Osteocyte (in vitro differentiated cells): ENCODE data around the gene CNOT6. TPM values are rescaled to one million over a fixed set of nuclear protein-coding genes. Genes with fewer than 3 reads are reported as not detected.
"Not testable (repeated sequence)": the region's sequence is repeated elsewhere in the genome, so short reads cannot be mapped to it uniquely, and the experiment has no call there.

ENCODE experiments used
- DNase-seq: peaks from one replicate; pipeline ENCODE4 v3.0.0; 2021; ENCODE audit warnings: mixed read lengths; ENCODE audit not compliant: unreplicated experiment; ENCODE audit errors: extremely low spot score
- H3K27ac Mint-ChIP-seq: one replicate; pipeline ENCODE4 v1.8.0; 2021; ENCODE audit warnings: mild to moderate bottlenecking, mixed read lengths; ENCODE audit not compliant: unreplicated experiment
- H3K27me3 Mint-ChIP-seq: one replicate; pipeline ENCODE4 v1.8.0; 2021; ENCODE audit warnings: mixed read lengths; ENCODE audit not compliant: unreplicated experiment
- H3K36me3 Mint-ChIP-seq: one replicate; pipeline ENCODE4 v1.8.0; 2021; ENCODE audit warnings: mixed read lengths; ENCODE audit not compliant: unreplicated experiment
- H3K4me1 Mint-ChIP-seq: one replicate; pipeline ENCODE4 v1.8.0; 2021; ENCODE audit warnings: mixed read lengths; ENCODE audit not compliant: unreplicated experiment
- H3K4me3 Mint-ChIP-seq: one replicate; pipeline ENCODE4 v1.8.0; 2021; ENCODE audit warnings: mild to moderate bottlenecking, moderate library complexity, mixed read lengths; ENCODE audit not compliant: unreplicated experiment
- H3K9me3 Mint-ChIP-seq: one replicate; pipeline ENCODE4 v1.8.0; 2021; ENCODE audit warnings: mixed read lengths; ENCODE audit not compliant: unreplicated experiment
- CTCF ChIP-seq: fragments of 200-600 bp; sonication (generic); IDR thresholded peaks from 2 replicates; pipeline ENCODE4 v1.5.0; 2021; ENCODE audit warnings: antibody characterized with exemption, mild to moderate bottlenecking, moderate library complexity
- total RNA-seq: library from RNA; stranded (reverse); gene quantifications from 2 replicates; pipeline ENCODE4 v1.2.1, GENCODE V29; 2021

Gene CNOT6
- total RNA-seq, 1 donor from 2014 or later: 33.5 TPM

- H3K36me3 Mint-ChIP-seq: no peaks in the 10 kb centered on the region
- H3K27me3 Mint-ChIP-seq: peaks cover 16% of the 10 kb centered on the region
- H3K9me3 Mint-ChIP-seq: no peaks in the 10 kb centered on the region
- TF ChIP-seq CTCF: no peak
- DNase-seq: no peak
- H3K4me1 Mint-ChIP-seq: peaks cover 1% of the 10 kb centered on the region
- no peak overlapping the region for H3K27ac Mint-ChIP-seq
- no peak overlapping the region for H3K4me3 Mint-ChIP-seq
These were observed 21.9 kb upstream of the CNOT6 start for GRCh38 chr5:180472269-180472668.

DNA sequence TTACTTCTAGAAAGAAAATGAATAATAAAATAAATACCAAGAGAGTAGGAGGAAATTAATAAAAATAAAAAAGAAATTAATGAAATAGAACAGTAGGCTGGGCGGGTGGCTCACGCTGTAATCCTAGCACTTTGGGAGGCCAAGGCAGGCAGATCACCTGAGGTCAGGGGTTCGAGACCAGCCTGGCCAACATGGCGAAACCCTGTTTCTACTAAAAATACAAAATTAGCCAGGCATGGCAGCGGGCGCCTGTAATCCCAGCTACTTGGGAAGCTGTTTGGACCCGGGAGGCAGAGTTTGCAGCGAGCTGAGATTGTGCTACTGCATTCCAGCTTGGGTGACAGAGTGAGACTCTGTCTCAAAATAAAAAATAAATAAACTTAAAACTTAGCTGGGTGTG lies 20.8 kb upstream of the CNOT6 start:
- not testable (repeated sequence) for H3K27ac Mint-ChIP-seq, H3K4me3 Mint-ChIP-seq, H3K4me1 Mint-ChIP-seq, DNase-seq, H3K36me3 Mint-ChIP-seq, H3K9me3 Mint-ChIP-seq
- H3K27me3 Mint-ChIP-seq: peaks cover 16% of the 10 kb centered on the region

- no peaks in the 10 kb centered on the region for H3K9me3 Mint-ChIP-seq
- H3K36me3 Mint-ChIP-seq: no peaks in the 10 kb centered on the region
- H3K4me1 Mint-ChIP-seq: no peaks in the 10 kb centered on the region
- no peak overlapping the region for H3K27ac Mint-ChIP-seq
- DNase-seq: no peak
- no peak for TF ChIP-seq CTCF
- peaks cover 16% of the 10 kb centered on the region for H3K27me3 Mint-ChIP-seq
- H3K4me3 Mint-ChIP-seq: no peak overlapping the region
These were observed 19.6 kb upstream of the CNOT6 start for GRCh38 chr5:180474569-180474968.

DNA sequence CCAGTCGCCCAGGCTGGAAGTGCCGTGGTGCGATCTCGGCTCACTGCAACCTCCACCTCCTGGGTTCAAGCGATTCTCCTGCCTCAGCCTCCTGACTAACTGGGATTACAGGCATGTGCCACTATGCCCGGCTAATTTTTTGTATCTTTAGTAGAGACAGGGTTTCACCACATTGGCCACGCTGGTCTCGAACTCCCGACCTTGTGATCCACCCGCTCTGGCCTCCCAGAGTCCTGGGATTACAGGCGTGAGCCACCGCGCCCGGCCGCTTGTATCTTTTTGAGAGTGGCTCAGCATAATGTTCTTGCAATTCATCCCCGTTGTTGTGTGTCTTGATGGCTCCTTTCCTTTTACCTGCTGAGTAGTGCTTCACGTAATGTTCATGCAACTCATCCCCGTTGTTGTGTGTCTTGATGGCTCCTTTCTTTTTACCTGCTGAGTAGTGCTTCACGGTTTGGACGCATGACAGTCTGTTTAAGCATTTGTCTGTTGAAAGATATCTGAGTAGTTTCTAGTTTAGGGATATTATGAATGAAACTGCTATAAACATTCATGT lies 18.1 kb upstream of the CNOT6 start:
- not testable (repeated sequence) for H3K4me1 Mint-ChIP-seq, H3K27ac Mint-ChIP-seq, H3K36me3 Mint-ChIP-seq, H3K27me3 Mint-ChIP-seq, H3K4me3 Mint-ChIP-seq, H3K9me3 Mint-ChIP-seq, DNase-seq

- no peak for TF ChIP-seq CTCF
- H3K27ac Mint-ChIP-seq: no peak overlapping the region
- DNase-seq: no peak
- H3K36me3 Mint-ChIP-seq: no peaks in the 10 kb centered on the region
- peaks cover 5% of the 10 kb centered on the region for H3K4me1 Mint-ChIP-seq
- H3K9me3 Mint-ChIP-seq: no peaks in the 10 kb centered on the region
- no peak overlapping the region for H3K4me3 Mint-ChIP-seq
- no peaks in the 10 kb centered on the region for H3K27me3 Mint-ChIP-seq
These were observed 9.4 kb upstream of the CNOT6 start for GRCh38 chr5:180484813-180485212.

- Mint-ChIP-seq H3K9me3 (no peaks in the 10 kb centered on the region), H3K27me3 (no peaks in the 10 kb centered on the region), H3K27ac (no peak overlapping the region), H3K4me3 (no peak overlapping the region), H3K4me1 (peaks cover 7% of the 10 kb centered on the region), H3K36me3 (peaks cover 4% of the 10 kb centered on the region)
- no peak for DNase-seq
- TF ChIP-seq CTCF: no peak
These were observed 7.5 kb upstream of the CNOT6 start for GRCh38 chr5:180486636-180487149.
